ENCODE data around the gene BMI1. TPM values are rescaled to one million over a fixed set of nuclear protein-coding genes. Genes with fewer than 3 reads are reported as not detected.

The BMI1 gene
- total RNA-seq, 2 donors from 2014 or later: 24.7 to 38.7 TPM

- 82 to 89% methylated on average over 3 of the region's 3 CpGs for WGBS, 2 donors
- Histone ChIP-seq H3K36me3 (replicated peaks in 1 of 2; ENCODE audit: insufficient read depth in 1 of 2, low read depth in 2 of 2) (no peaks in the 10 kb centered on the region), H3K27ac (no peak overlapping the region), H3K27me3 (no peaks in the 10 kb centered on the region), H3K9me3 (no peaks in the 10 kb centered on the region), H3K4me1 (no peaks in the 10 kb centered on the region), H3K4me3 (no peak overlapping the region)
- ATAC-seq: no peak
- no peak for DNase-seq
- intact Hi-C loops (cut with DNase I): no loop called here
- no peak for TF ChIP-seq CTCF (IDR thresholded peaks at IDR 0.05)
- no peak for TF ChIP-seq POLR2A (IDR thresholded peaks at IDR 0.05)
Observed at GRCh38 chr10:22293747-22294404, 27.0 kb upstream of the BMI1 start.

- Histone ChIP-seq H3K4me3 (no peak overlapping the region), H3K27ac (no peak overlapping the region), H3K4me1 (no peaks in the 10 kb centered on the region), H3K9me3 (no peaks in the 10 kb centered on the region), H3K27me3 (no peaks in the 10 kb centered on the region), H3K36me3 (replicated peaks in 1 of 2; ENCODE audit: insufficient read depth in 1 of 2, low read depth in 2 of 2) (no peaks in the 10 kb centered on the region)
- intact Hi-C loops (cut with DNase I): no loop called here
- DNase-seq (no peak), ATAC-seq (no peak)
- TF ChIP-seq POLR2A (IDR thresholded peaks at IDR 0.05) (no peak), CTCF (IDR thresholded peaks at IDR 0.05) (no peak)
- 16 to 26% methylated on average over 2 of the region's 2 CpGs for WGBS, 2 donors
Observed at GRCh38 chr10:22294694-22295093, 26.2 kb upstream of the BMI1 start.

GRCh38 chr10:22301193-22301592 lies 19.7 kb upstream of the BMI1 start:
- no peak overlapping the region for H3K27ac ChIP-seq
- no peak for DNase-seq
- TF ChIP-seq POLR2A (IDR thresholded peaks at IDR 0.05) (no peak), CTCF (IDR thresholded peaks at IDR 0.05) (no peak)
- no peak for ATAC-seq
- intact Hi-C loops (cut with DNase I): no loop called here
- H3K36me3 ChIP-seq (replicated peaks in 1 of 2; ENCODE audit: insufficient read depth in 1 of 2, low read depth in 2 of 2): no peaks in the 10 kb centered on the region
- no peaks in the 10 kb centered on the region for H3K9me3 ChIP-seq
- WGBS, 2 donors: 91 to 93% methylated on average over 4 of the region's 4 CpGs
- H3K4me1 ChIP-seq: no peaks in the 10 kb centered on the region
- H3K27me3 ChIP-seq: no peaks in the 10 kb centered on the region
- no peak overlapping the region for H3K4me3 ChIP-seq

- intact Hi-C loops (cut with DNase I): no loop called here
- no peaks in the 10 kb centered on the region for H3K27me3 ChIP-seq
Observed at GRCh38 chr10:22303461-22303860, 17.4 kb upstream of the BMI1 start.

More at GRCh38 chr10:22303461-22303860, 17.4 kb upstream of the BMI1 start:
- ATAC-seq (no peak), DNase-seq (no peak)
- 90 to 92% methylated on average over 3 of the region's 3 CpGs for WGBS, 2 donors
- H3K36me3 ChIP-seq (replicated peaks in 1 of 2; ENCODE audit: insufficient read depth in 1 of 2, low read depth in 2 of 2): no peaks in the 10 kb centered on the region
- H3K9me3 ChIP-seq: no peaks in the 10 kb centered on the region
- no peaks in the 10 kb centered on the region for H3K4me1 ChIP-seq
- no peak for TF ChIP-seq CTCF (IDR thresholded peaks at IDR 0.05)
- no peak for TF ChIP-seq POLR2A (IDR thresholded peaks at IDR 0.05)
- no peak overlapping the region for H3K27ac ChIP-seq
- no peak overlapping the region for H3K4me3 ChIP-seq

All from body of pancreas (tissue), 4 donors.